ENCODE data around the gene VIPR2. TPM values are rescaled to one million over a fixed set of nuclear protein-coding genes. Genes with fewer than 3 reads are reported as not detected.

Gene VIPR2
- polyA plus RNA-seq, 3 donors, result not detected

DNA sequence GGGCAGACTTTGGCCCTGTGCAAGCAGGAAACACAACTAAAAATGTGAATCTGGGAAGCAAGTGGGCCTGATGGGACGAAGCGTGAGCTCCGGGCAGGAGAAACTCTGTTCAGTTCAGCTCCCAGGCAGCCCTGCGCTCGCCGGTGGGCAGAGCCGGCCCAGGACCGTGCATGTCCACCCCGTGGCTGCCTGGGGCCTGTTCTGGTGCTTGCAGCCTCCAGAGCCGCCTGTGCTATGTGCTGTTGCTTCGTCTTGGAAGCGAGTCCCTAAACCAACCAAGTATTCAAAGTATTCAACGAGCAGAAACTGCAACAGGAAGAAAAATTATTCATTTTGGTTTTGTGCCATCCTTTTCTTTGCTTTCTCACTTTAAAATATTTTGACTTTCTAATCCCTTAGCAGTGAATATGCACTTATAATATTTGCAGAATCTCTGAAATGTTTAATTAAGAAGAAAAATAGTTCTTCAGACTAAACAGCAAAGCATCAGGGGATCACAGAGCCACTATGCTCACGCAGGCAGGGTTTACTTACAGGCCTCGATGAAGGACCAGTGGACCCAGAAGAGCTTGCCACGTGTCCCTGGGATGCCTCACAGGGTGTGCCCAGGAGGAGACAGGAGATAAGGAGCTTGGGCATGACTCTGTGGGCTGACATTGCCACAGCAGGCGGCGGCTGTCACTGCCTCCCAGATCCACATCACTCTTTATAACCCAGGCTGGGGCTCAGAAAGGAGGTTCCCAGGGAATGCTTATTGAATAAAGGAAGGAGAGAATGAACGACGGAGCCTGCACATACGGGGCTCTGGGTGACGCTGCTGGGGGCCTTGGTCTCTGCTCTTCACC is 45.6 kb downstream of the VIPR2 start:
- Histone ChIP-seq H3K36me3 (replicated peaks in 1 of 2; ENCODE audit: control insufficient read depth in 1 of 2, insufficient read depth in 2 of 2, low read length in 2 of 2) (no peaks in the 10 kb centered on the region), H3K9ac (ENCODE audit: insufficient read depth, low read length, poor library complexity, severe bottlenecking) (no peak overlapping the region), H3K27me3 (ENCODE audit: control insufficient read depth in 2 of 2, insufficient read depth in 2 of 2, low read length in 2 of 2) (no peaks in the 10 kb centered on the region), H3K4me1 (ENCODE audit: control insufficient read depth in 1 of 2, insufficient read depth in 2 of 2, low read length in 2 of 2) (no peaks in the 10 kb centered on the region), H3K4me2 (replicated peaks; ENCODE audit: extremely low read depth, low read length, poor library complexity, severe bottlenecking) (no peak overlapping the region), H3K9me3 (replicated peaks in 1 of 2; ENCODE audit: control insufficient read depth in 1 of 2, insufficient read depth in 1 of 2, low read length in 2 of 2) (peaks cover 12 to 25% of the 10 kb centered on the region in 2 donors), H2AFZ (ENCODE audit: insufficient read depth, low read depth, low read length, poor library complexity, severe bottlenecking) (no peak overlapping the region), H4K20me1 (ENCODE audit: insufficient read depth, low read length) (no peaks in the 10 kb centered on the region), H3K79me2 (ENCODE audit: insufficient read depth, low read length) (no peaks in the 10 kb centered on the region), H3K4me3 (replicated peaks in 1 of 3; ENCODE audit: low read depth in 2 of 3, low read length in 3 of 3) (no peak overlapping the region), H3K27ac (ENCODE audit: low read depth in 1 of 2, low read length in 2 of 2) (no peak overlapping the region)
- Mint-ChIP-seq H3K27me3 (ENCODE audit: low read depth in 3 of 3) (peaks cover 0 to 2% (median 2%) of the 10 kb centered on the region in 3 donors), H3K36me3 (no peaks in the 10 kb centered on the region), H3K4me3 (no peak overlapping the region), H3K4me1 (no peaks in the 10 kb centered on the region), H3K27ac (no peak overlapping the region), H3K9me3 (peaks cover 21 to 23% (median 22%) of the 10 kb centered on the region in 7 donors)
- intact Hi-C loops (cut with micrococcal nuclease), result no loop called here
- DNase-seq, result no peak
- WGBS (ENCODE audit: insufficient coverage), result 94% methylated on average over 17 of the region's 22 CpGs
- TF ChIP-seq, protein P1, sequence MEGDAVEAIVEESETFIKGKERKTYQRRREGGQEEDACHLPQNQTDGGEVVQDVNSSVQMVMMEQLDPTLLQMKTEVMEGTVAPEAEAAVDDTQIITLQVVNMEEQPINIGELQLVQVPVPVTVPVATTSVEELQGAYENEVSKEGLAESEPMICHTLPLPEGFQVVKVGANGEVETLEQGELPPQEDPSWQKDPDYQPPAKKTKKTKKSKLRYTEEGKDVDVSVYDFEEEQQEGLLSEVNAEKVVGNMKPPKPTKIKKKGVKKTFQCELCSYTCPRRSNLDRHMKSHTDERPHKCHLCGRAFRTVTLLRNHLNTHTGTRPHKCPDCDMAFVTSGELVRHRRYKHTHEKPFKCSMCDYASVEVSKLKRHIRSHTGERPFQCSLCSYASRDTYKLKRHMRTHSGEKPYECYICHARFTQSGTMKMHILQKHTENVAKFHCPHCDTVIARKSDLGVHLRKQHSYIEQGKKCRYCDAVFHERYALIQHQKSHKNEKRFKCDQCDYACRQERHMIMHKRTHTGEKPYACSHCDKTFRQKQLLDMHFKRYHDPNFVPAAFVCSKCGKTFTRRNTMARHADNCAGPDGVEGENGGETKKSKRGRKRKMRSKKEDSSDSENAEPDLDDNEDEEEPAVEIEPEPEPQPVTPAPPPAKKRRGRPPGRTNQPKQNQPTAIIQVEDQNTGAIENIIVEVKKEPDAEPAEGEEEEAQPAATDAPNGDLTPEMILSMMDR (IDR thresholded peaks at IDR 0.05), result no peak

DNA sequence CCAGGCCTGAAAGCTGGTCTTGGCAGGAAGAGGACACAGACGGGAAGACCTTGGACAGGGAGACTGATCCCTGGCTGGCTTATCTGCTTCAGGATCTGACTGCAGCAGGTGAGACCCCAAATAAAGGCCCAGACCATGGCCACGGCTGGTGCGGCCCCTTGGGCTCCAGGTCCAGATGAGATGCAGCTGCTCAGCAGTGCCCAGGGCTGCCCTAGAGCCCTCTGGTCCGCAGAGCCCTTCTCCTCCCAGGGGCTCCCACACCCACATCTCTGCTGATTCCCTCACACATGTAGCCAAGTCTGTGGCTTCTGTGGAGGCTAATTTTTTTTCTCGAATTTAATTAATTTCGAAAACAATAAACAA is 46.3 kb downstream of the VIPR2 start:
- H4K20me1 ChIP-seq (ENCODE audit: insufficient read depth, low read length), result no peaks in the 10 kb centered on the region
- no peak overlapping the region for H3K4me3 Mint-ChIP-seq
- H3K9me3 Mint-ChIP-seq, result peaks cover 21 to 23% (median 22%) of the 10 kb centered on the region in 7 donors
- no peaks in the 10 kb centered on the region for H3K36me3 Mint-ChIP-seq
- H3K9me3 ChIP-seq (replicated peaks in 1 of 2; ENCODE audit: control insufficient read depth in 1 of 2, insufficient read depth in 1 of 2, low read length in 2 of 2), result peaks cover 12 to 25% of the 10 kb centered on the region in 2 donors
- no peak overlapping the region for H3K27ac ChIP-seq (ENCODE audit: low read depth in 1 of 2, low read length in 2 of 2)
- no peak for DNase-seq
- H3K79me2 ChIP-seq (ENCODE audit: insufficient read depth, low read length), result no peaks in the 10 kb centered on the region
- peaks cover 0 to 2% (median 2%) of the 10 kb centered on the region in 3 donors for H3K27me3 Mint-ChIP-seq (ENCODE audit: low read depth in 3 of 3)
- H3K27ac Mint-ChIP-seq, result no peak overlapping the region
- no peak overlapping the region for H3K4me2 ChIP-seq (replicated peaks; ENCODE audit: extremely low read depth, low read length, poor library complexity, severe bottlenecking)
- H3K9ac ChIP-seq (ENCODE audit: insufficient read depth, low read length, poor library complexity, severe bottlenecking), result no peak overlapping the region
- intact Hi-C loops (cut with micrococcal nuclease), result no loop called here
- 93% methylated on average over 5 of the region's 6 CpGs for WGBS (ENCODE audit: insufficient coverage)
- TF ChIP-seq, protein P1 (IDR thresholded peaks at IDR 0.05), result no peak
- no peaks in the 10 kb centered on the region for H3K36me3 ChIP-seq (replicated peaks in 1 of 2; ENCODE audit: control insufficient read depth in 1 of 2, insufficient read depth in 2 of 2, low read length in 2 of 2)
- H3K27me3 ChIP-seq (ENCODE audit: control insufficient read depth in 2 of 2, insufficient read depth in 2 of 2, low read length in 2 of 2), result no peaks in the 10 kb centered on the region
- H3K4me3 ChIP-seq (replicated peaks in 1 of 3; ENCODE audit: low read depth in 2 of 3, low read length in 3 of 3), result no peak overlapping the region
- H2AFZ ChIP-seq (ENCODE audit: insufficient read depth, low read depth, low read length, poor library complexity, severe bottlenecking), result no peak overlapping the region
- H3K4me1 ChIP-seq (ENCODE audit: control insufficient read depth in 1 of 2, insufficient read depth in 2 of 2, low read length in 2 of 2), result no peaks in the 10 kb centered on the region
- H3K4me1 Mint-ChIP-seq, result no peaks in the 10 kb centered on the region

Data from CD14-positive monocyte (primary cell).